ENCODE results near the gene KRTAP2-2. TPM values are rescaled to one million over a fixed set of nuclear protein-coding genes. Genes with fewer than 3 reads are reported as not detected.
"Not testable (repeated sequence)": the region's sequence is repeated elsewhere in the genome, so short reads cannot be mapped to it uniquely, and the experiment has no call there.

Gene KRTAP2-2
- total RNA-seq, 1 experiment from 2014 or later, result not detected

GRCh38 chr17:41083427-41083826 lies 28.4 kb upstream of the KRTAP2-2 start:
- ATAC-seq; DNase-seq (ENCODE audit: low spot score); POLR2A ChIA-PET; CTCF ChIA-PET; H3K27me3 Mint-ChIP-seq (ENCODE audit: low read depth); H3K4me3 Mint-ChIP-seq; H3K9me3 Mint-ChIP-seq; H3K36me3 Mint-ChIP-seq; H3K27ac Mint-ChIP-seq: not testable (repeated sequence)
- H3K4me1 Mint-ChIP-seq, result peaks cover 17% of the 10 kb centered on the region

GRCh38 chr17:41082626-41083025 lies 27.6 kb upstream of the KRTAP2-2 start:
- Mint-ChIP-seq H3K4me1 (peaks cover 9% of the 10 kb centered on the region), H3K27me3 (ENCODE audit: low read depth) (no peaks in the 10 kb centered on the region; the same call in 1 of the 2 replicates)
- no peak for DNase-seq (ENCODE audit: low spot score)

More at GRCh38 chr17:41082626-41083025, 27.6 kb upstream of the KRTAP2-2 start:
- no peak overlapping the region for H3K27ac Mint-ChIP-seq
- CTCF ChIA-PET, result no interaction called here
- TF ChIP-seq ZNF232 (CRISPR knock-in tag; IDR thresholded peaks at IDR 0.05) (no peak), AR (CRISPR knock-in tag; IDR thresholded peaks at IDR 0.05) (no peak), TEAD4 (CRISPR knock-in tag; IDR thresholded peaks at IDR 0.05) (no peak), ZNF512 (CRISPR knock-in tag; IDR thresholded peaks at IDR 0.05; ENCODE audit: borderline replicate concordance) (no peak), ZNF423 (CRISPR knock-in tag; IDR thresholded peaks at IDR 0.05) (no peak), ERG (CRISPR knock-in tag; IDR thresholded peaks at IDR 0.05) (no peak), ZNF138 (CRISPR knock-in tag; conservative IDR thresholded peaks at IDR 0.05) (no peak), PRDM15 (CRISPR knock-in tag; IDR thresholded peaks at IDR 0.05) (no peak), ZNF219 (CRISPR knock-in tag; IDR thresholded peaks at IDR 0.05; ENCODE audit: borderline replicate concordance) (no peak), ZNF121 (CRISPR knock-in tag; IDR thresholded peaks at IDR 0.05) (no peak), CREB1 (CRISPR knock-in tag; IDR thresholded peaks at IDR 0.05) (no peak), ETV6 (CRISPR knock-in tag; IDR thresholded peaks at IDR 0.05) (no peak), TCF7 (CRISPR knock-in tag; IDR thresholded peaks at IDR 0.05; ENCODE audit: low read depth) (no peak), OVOL2 (CRISPR knock-in tag; IDR thresholded peaks at IDR 0.05; ENCODE audit: borderline replicate concordance) (no peak), FOXJ3 (CRISPR knock-in tag; IDR thresholded peaks at IDR 0.05; ENCODE audit: borderline replicate concordance) (no peak), ATF3 (CRISPR knock-in tag; conservative IDR thresholded peaks at IDR 0.05) (no peak), E2F4 (CRISPR knock-in tag; IDR thresholded peaks at IDR 0.05; ENCODE audit: borderline replicate concordance, low read depth) (no peak), ZNF416 (CRISPR knock-in tag; IDR thresholded peaks at IDR 0.05) (no peak), ZMAT4 (CRISPR knock-in tag; IDR thresholded peaks at IDR 0.05) (no peak), MXD4 (CRISPR knock-in tag; IDR thresholded peaks at IDR 0.05; ENCODE audit: borderline replicate concordance) (no peak)
- H3K9me3 Mint-ChIP-seq, result peaks cover 15% of the 10 kb centered on the region
- POLR2A ChIA-PET, result no interaction called here
- ATAC-seq, result no peak
- no peak overlapping the region for H3K4me3 Mint-ChIP-seq
- H3K36me3 Mint-ChIP-seq, result no peaks in the 10 kb centered on the region
